GM10248 (cell line): ENCODE data around the gene PCED1B.

Experiments
- CTCF ChIA-PET: fragments of 300-600 bp; sonication (Branson Sonifier 250); formaldehyde crosslinking; extraction: SDS; loops from one replicate; lab custom pipeline; 2021; ENCODE audit warnings: antibody characterized with exemption; lab: Yijun Ruan, JAX
- POLR2A ChIA-PET: fragments of 350-650 bp; sonication (Branson Sonifier 250); formaldehyde crosslinking; extraction: SDS; loops from one replicate; lab custom pipeline; 2020; ENCODE audit warnings: antibody characterized with exemption; lab: Yijun Ruan, JAX
- DNase-seq: peaks from one replicate; pipeline ENCODE4 v3.0.0; 2012; ENCODE audit errors: extremely low spot score
- CTCF ChIP-seq: IDR thresholded peaks from 2 replicates; pipeline ENCODE4 v1.5.1; 2012; ENCODE audit warnings: mild to moderate bottlenecking, low read depth; ENCODE audit errors: extremely low read depth, missing control alignments, control extremely low read depth

Gene PCED1B

GRCh38 chr12:47219243-47219642, 139.8 kb downstream of the PCED1B start:
- TF ChIP-seq CTCF: no peak
- ChIA-PET POLR2A (no interaction called here), CTCF (interaction anchor here (0.8 to 4.5 kb wide), 6 partner anchors 8 to 149 kb away, joined by 3 to 20 read pairs (median 4); no protein-coding TSS in a partner anchor)
- no peak for DNase-seq

- DNase-seq: no peak
- ChIA-PET POLR2A (no interaction called here), CTCF (no interaction called here)
- no peak for TF ChIP-seq CTCF
Observed at GRCh38 chr12:47221256-47222023, 142.0 kb downstream of the PCED1B start.

GRCh38 chr12:47222520-47223030, 143.2 kb downstream of the PCED1B start:
- TF ChIP-seq CTCF: no peak
- DNase-seq: no peak
- CTCF ChIA-PET: no interaction called here
- POLR2A ChIA-PET: no interaction called here

GRCh38 chr12:47223031-47223847, 143.8 kb downstream of the PCED1B start:
- CTCF ChIA-PET: no interaction called here
- POLR2A ChIA-PET: no interaction called here
- DNase-seq: no peak
- TF ChIP-seq CTCF: no peak

GRCh38 chr12:47223848-47224213, 144.4 kb downstream of the PCED1B start:
- ChIA-PET POLR2A (no interaction called here), CTCF (no interaction called here)
- no peak for DNase-seq
- no peak for TF ChIP-seq CTCF

GRCh38 chr12:47224563-47225133, 145.2 kb downstream of the PCED1B start:
- TF ChIP-seq CTCF: no peak
- CTCF ChIA-PET: no interaction called here
- no peak for DNase-seq
- POLR2A ChIA-PET: no interaction called here
